Smooth muscle cell (in vitro differentiated cells): Measurements from ENCODE around the gene KDM4C. TPM values are rescaled to one million over a fixed set of nuclear protein-coding genes. Genes with fewer than 3 reads are reported as not detected.

Experiments
- DNase-seq: peaks from one replicate; lab custom pipeline; 2025; ENCODE audit not compliant: unreplicated experiment; lab: John Stamatoyannopoulos, UW
- H2AFZ ChIP-seq: fragments of 200-600 bp; sonication (generic); 2 replicates; pipeline ENCODE4 v1.6.0; 2016; ENCODE audit warnings: antibody characterized with exemption, low read depth, mild to moderate bottlenecking
- H3F3A ChIP-seq: fragments of 200-600 bp; sonication (generic); 2 replicates; pipeline ENCODE4 v1.6.0; 2017; ENCODE audit warnings: antibody characterized with exemption, low read depth
- H3K27ac ChIP-seq: fragments of 200-600 bp; sonication (generic); 2 replicates; pipeline ENCODE4 v1.5.1; 2016; ENCODE audit warnings: low read depth, mild to moderate bottlenecking
- H3K27me3 ChIP-seq: fragments of 200-600 bp; sonication (generic); 2 replicates; pipeline ENCODE4 v1.6.1; 2016; ENCODE audit warnings: low read depth, mild to moderate bottlenecking
- H3K36me3 ChIP-seq: fragments of 200-600 bp; sonication (generic); 2 replicates; pipeline ENCODE4 v1.5.1; 2016; ENCODE audit warnings: low read depth
- H3K4me1 ChIP-seq: fragments of 200-600 bp; sonication (generic); 2 replicates; pipeline ENCODE4 v1.5.1; 2016; ENCODE audit warnings: low read depth
- H3K4me2 ChIP-seq: fragments of 200-600 bp; sonication (generic); 2 replicates; pipeline ENCODE4 v1.6.0; 2016; ENCODE audit warnings: mild to moderate bottlenecking
- H3K4me3 ChIP-seq: fragments of 200-600 bp; sonication (generic); 2 replicates; pipeline ENCODE4 v1.5.1; 2016; ENCODE audit warnings: mild to moderate bottlenecking
- H3K79me2 ChIP-seq: fragments of 200-600 bp; sonication (generic); 2 replicates; pipeline ENCODE4 v1.6.0; 2016; ENCODE audit warnings: low read depth, mild to moderate bottlenecking
- H3K9ac ChIP-seq: fragments of 200-600 bp; sonication (generic); 2 replicates; pipeline ENCODE4 v1.6.0; 2016; ENCODE audit warnings: low read depth
- H3K9me3 ChIP-seq: fragments of 200-600 bp; sonication (generic); replicated peaks from 2 replicates; pipeline ENCODE4 v1.5.1; 2016; ENCODE audit warnings: low read depth
- H4K20me1 ChIP-seq: fragments of 200-600 bp; sonication (generic); 2 replicates; pipeline ENCODE4 v1.6.0; 2016; ENCODE audit warnings: low read depth
- WGBS: methylation state at CpG from one replicate; pipeline ENCODE4 v1.1.7; 2016; ENCODE audit warnings: low lambda C conversion rate; 5-methylcytosine and 5-hydroxymethylcytosine counted together
- polyA plus RNA-seq: library from polyadenylated mRNA; unstranded; fragments of >200 nt; fragmentation: Nextera tagmentation; extraction: Ambion mirVana; gene quantifications from 2 replicates; pipeline ENCODE4 v1.2.1, GENCODE V29; 2016
- total RNA-seq: library from RNA; depleted of rRNA; stranded (reverse); fragments of >200 nt; gene quantifications from 2 replicates; pipeline ENCODE4 v1.2.3, GENCODE V29; 2014
- TF ChIP-seq, protein P1 (sequence below): fragments of 200-600 bp; sonication (generic); IDR thresholded peaks from 2 replicates; pipeline ENCODE4 v1.5.1; 2017; ENCODE audit warnings: borderline replicate concordance, mild to moderate bottlenecking, antibody characterized with exemption; ENCODE audit not compliant: insufficient read depth, poor library complexity, severe bottlenecking

Gene KDM4C
- total and polyA plus RNA-seq, 2 experiments from 2014 or later: 7.5 to 20.2 TPM

GRCh38 chr9:6977761-6978160 is 220.0 kb downstream of the KDM4C start:
- Histone ChIP-seq H3K9ac (no peak overlapping the region), H3K79me2 (no peaks in the 10 kb centered on the region), H3K4me1 (no peaks in the 10 kb centered on the region), H3K36me3 (no peaks in the 10 kb centered on the region), H3K27me3 (no peaks in the 10 kb centered on the region), H3F3A (no peaks in the 10 kb centered on the region), H3K27ac (no peak overlapping the region), H3K4me3 (no peak overlapping the region), H3K9me3 (no peaks in the 10 kb centered on the region), H3K4me2 (no peak overlapping the region), H4K20me1 (peaks cover 31% of the 10 kb centered on the region), H2AFZ (no peak overlapping the region)
- TF ChIP-seq, protein P1, sequence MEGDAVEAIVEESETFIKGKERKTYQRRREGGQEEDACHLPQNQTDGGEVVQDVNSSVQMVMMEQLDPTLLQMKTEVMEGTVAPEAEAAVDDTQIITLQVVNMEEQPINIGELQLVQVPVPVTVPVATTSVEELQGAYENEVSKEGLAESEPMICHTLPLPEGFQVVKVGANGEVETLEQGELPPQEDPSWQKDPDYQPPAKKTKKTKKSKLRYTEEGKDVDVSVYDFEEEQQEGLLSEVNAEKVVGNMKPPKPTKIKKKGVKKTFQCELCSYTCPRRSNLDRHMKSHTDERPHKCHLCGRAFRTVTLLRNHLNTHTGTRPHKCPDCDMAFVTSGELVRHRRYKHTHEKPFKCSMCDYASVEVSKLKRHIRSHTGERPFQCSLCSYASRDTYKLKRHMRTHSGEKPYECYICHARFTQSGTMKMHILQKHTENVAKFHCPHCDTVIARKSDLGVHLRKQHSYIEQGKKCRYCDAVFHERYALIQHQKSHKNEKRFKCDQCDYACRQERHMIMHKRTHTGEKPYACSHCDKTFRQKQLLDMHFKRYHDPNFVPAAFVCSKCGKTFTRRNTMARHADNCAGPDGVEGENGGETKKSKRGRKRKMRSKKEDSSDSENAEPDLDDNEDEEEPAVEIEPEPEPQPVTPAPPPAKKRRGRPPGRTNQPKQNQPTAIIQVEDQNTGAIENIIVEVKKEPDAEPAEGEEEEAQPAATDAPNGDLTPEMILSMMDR: no peak
- WGBS: 97% methylated on average over 1 of the region's 1 CpG
- DNase-seq: no peak

DNA sequence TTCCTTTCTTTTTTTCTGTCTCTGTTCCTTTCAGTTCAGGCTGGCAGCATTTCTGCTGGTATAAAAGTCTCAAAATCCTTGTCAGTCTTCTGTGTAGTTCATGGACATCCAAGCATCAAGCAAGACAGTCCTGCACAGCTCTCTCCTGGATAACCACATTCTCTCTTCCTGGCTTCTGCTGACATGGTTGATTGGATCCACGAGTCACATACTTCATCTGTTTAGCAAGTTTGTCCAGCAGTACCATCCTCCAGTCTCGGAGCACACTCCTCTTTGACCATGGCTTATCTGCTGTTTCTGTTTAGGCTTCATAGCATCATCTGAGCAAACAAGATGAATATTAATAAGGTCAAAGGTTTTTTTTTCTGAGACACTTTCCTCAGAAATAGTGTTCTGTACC is 220.8 kb downstream of the KDM4C start:
- TF ChIP-seq, protein P1: no peak
- H3K79me2 ChIP-seq: no peaks in the 10 kb centered on the region
- H4K20me1 ChIP-seq: peaks cover 23% of the 10 kb centered on the region
- H3F3A ChIP-seq: no peaks in the 10 kb centered on the region
- no peak overlapping the region for H3K9ac ChIP-seq
- no peaks in the 10 kb centered on the region for H3K27me3 ChIP-seq
- no peak overlapping the region for H2AFZ ChIP-seq
- H3K36me3 ChIP-seq: no peaks in the 10 kb centered on the region
- H3K9me3 ChIP-seq: no peaks in the 10 kb centered on the region
- no peak for DNase-seq
- 84% methylated on average over 2 of the region's 2 CpGs for WGBS
- H3K4me1 ChIP-seq: no peaks in the 10 kb centered on the region
- no peak overlapping the region for H3K4me2 ChIP-seq
- H3K4me3 ChIP-seq: no peak overlapping the region
- no peak overlapping the region for H3K27ac ChIP-seq

DNA sequence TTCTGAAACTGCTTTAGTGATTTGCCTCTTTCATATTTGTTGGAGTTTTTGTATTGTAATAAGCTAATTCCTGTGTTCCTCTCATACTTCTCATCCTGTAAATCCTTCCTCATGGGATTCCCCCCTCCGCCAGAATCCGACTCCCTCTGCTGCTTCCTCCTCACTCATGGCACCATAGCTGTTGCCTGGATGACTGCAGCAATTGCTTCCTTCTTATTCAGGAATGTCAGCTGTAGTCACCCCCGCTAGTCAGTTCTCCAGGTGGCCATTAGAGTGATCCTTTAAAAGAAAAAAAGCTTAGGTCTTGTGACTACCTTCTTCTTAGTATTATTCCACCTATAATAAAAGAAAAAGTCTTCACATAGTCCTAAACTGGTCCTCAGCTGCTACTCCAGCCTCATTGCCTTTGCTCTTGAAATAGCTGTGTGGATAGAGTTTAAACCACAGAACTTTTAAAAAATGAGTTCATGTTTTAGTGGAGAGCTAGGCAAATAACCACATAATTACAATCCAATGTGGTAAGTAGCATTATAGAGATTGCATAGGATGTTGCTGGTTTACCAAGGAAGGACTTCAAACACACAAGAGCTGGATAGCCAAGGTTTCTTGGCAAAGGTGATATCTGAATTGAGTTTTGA is 227.3 kb downstream of the KDM4C start:
- TF ChIP-seq, protein P1: no peak

More for the DNA sequence above, 227.3 kb downstream of the KDM4C start:
- Histone ChIP-seq H2AFZ (no peak overlapping the region), H3K9me3 (no peaks in the 10 kb centered on the region), H3K4me1 (no peaks in the 10 kb centered on the region), H3K4me2 (no peak overlapping the region), H3K27ac (no peak overlapping the region), H3F3A (no peaks in the 10 kb centered on the region), H3K4me3 (no peak overlapping the region), H3K36me3 (no peaks in the 10 kb centered on the region), H3K79me2 (no peaks in the 10 kb centered on the region), H3K9ac (no peak overlapping the region), H4K20me1 (peaks cover 4% of the 10 kb centered on the region), H3K27me3 (no peaks in the 10 kb centered on the region)
- 79% methylated on average over 3 of the region's 3 CpGs for WGBS
- DNase-seq: no peak
